PC-9 (cell line): Measurements from ENCODE around the gene CRYGN.

Experiments used
- CTCF ChIP-seq: fragments of 200-600 bp; sonication (generic); conservative IDR thresholded peaks from 2 replicates; pipeline ENCODE4 v1.6.1; 2017; ENCODE audit warnings: mixed run types, antibody characterized with exemption, mild to moderate bottlenecking, moderate library complexity
- EZH2 ChIP-seq: fragments of 200-600 bp; sonication (generic); IDR thresholded peaks from 2 replicates; pipeline ENCODE4 v1.8.0; 2017; ENCODE audit warnings: antibody characterized with exemption, low read depth

- no peak for TF ChIP-seq EZH2
- TF ChIP-seq CTCF = no peak
Observed at GRCh38 chr7:151439855-151440798, at the start of gene CRYGN.
